Left lung (tissue), 10 donors: Measurements from ENCODE around the gene STOX2. TPM values are rescaled to one million over a fixed set of nuclear protein-coding genes. Genes with fewer than 3 reads are reported as not detected.
"Not testable (repeated sequence)": the region's sequence is repeated elsewhere in the genome, so short reads cannot be mapped to it uniquely, and the experiment has no call there.

Source experiments
- ATAC-seq: fragments of 200-7000 bp; cut with Tn5 transposase; one replicate; pipeline ENCODE4 v1.9.1; 2020; ENCODE audit warnings: moderate library complexity
- DNase-seq, 4 donors: peaks; one replicate each; pipeline ENCODE4 v3.0.0-alpha.2; 2013 to 2020
- H3K27ac ChIP-seq, 2 donors: fragments of 200-600 bp; sonication (generic) in 1 of 2; one replicate each; pipeline versions ENCODE4 v1.5.0 to v1.8.0; 2020 to 2021
- H3K27me3 ChIP-seq, 2 donors: fragments of 200-600 bp; sonication (generic) in 1 of 2; one replicate each; pipeline versions ENCODE4 v1.5.0 to v1.8.0; 2020 to 2021
- H3K36me3 ChIP-seq, 2 donors: fragments of 200-600 bp; sonication (generic) in 1 of 2; one replicate each; pipeline versions ENCODE4 v1.5.0 to v1.8.0; 2020 to 2021
- H3K4me1 ChIP-seq, 2 donors: fragments of 200-600 bp; one replicate each; pipeline ENCODE4 v1.8.0; 2021
- H3K4me3 ChIP-seq, 2 donors: fragments of 200-600 bp; sonication (generic) in 1 of 2; one replicate each; pipeline versions ENCODE4 v1.5.0 to v1.8.0; 2020 to 2021; ENCODE audit warnings: mild to moderate bottlenecking in 1 of 2
- H3K9me3 ChIP-seq, 2 donors: fragments of 200-600 bp; sonication (generic) in 1 of 2; one replicate each; pipeline versions ENCODE4 v1.5.0 to v1.8.0; 2020 to 2021
- CTCF ChIP-seq, 2 donors: fragments of 200-600 bp; sonication (generic) in 1 of 2; IDR thresholded peaks; one replicate each; pipeline versions ENCODE4 v1.5.0 to v1.8.0; 2021; ENCODE audit warnings: antibody characterized with exemption in 2 of 2
- intact Hi-C, 2 donors: fragments of 100-400 bp; cut with DNase I; formaldehyde crosslinking; loops; one replicate each; pipeline versions ENCODE4 v1.11.2 to v1.14.2; 2022
- polyA plus RNA-seq, 6 donors: library from polyadenylated mRNA; unstranded; fragments of 120-200 nt; gene quantifications; one replicate each; pipeline ENCODE4 v1.2.1, GENCODE V29; 2013; ENCODE audit not compliant: insufficient read length in 6 of 6
- total RNA-seq, 2 donors: library from RNA; stranded (reverse); fragmentation: NEBNext Ultra II Directional; extraction: Animal tissue kit (Norgen Biotek cat#: 25700); gene quantifications; one replicate each; pipeline ENCODE4 v1.2.1, GENCODE V29; 2021
- donor health status: DM: no; HTN: yes; CAD: no.
- donor health status: DM: no; HTN: no; CAD: no.

Gene STOX2
- total and polyA plus RNA-seq, 8 donors = 12.4 to 19.5 (median 16.4) TPM

DNA sequence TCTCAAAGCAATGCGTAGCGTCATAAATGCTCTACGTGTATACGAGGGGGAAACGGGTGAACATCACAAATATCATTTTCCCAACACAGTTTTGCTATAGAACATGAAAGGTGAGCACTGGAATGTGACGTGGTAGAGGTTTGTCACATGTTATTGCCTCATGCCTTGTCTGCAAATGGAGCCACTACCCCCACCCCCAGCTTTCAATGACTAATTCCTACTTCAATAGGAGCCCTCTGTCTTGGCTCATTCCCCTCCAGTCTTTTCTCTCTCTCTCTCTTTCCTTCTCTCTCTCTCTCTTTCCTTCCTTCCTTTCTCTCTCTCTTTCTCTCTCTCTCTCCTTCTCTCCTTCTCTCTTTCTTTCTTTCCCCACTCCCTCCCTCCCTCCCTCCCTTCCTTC is 127.0 kb downstream of the STOX2 start:
- intact Hi-C loops = no loop called here
- no peak overlapping the region for H3K27ac ChIP-seq
- no peak for ATAC-seq
- no peak overlapping the region for H3K4me3 ChIP-seq
- H3K36me3 ChIP-seq = no peaks in the 10 kb centered on the region
- no peak for TF ChIP-seq CTCF (IDR thresholded peaks at IDR 0.05)
- peaks cover 0 to 20% of the 10 kb centered on the region in 2 donors for H3K4me1 ChIP-seq
- no peak for DNase-seq
- no peaks in the 10 kb centered on the region for H3K27me3 ChIP-seq
- no peaks in the 10 kb centered on the region for H3K9me3 ChIP-seq

DNA sequence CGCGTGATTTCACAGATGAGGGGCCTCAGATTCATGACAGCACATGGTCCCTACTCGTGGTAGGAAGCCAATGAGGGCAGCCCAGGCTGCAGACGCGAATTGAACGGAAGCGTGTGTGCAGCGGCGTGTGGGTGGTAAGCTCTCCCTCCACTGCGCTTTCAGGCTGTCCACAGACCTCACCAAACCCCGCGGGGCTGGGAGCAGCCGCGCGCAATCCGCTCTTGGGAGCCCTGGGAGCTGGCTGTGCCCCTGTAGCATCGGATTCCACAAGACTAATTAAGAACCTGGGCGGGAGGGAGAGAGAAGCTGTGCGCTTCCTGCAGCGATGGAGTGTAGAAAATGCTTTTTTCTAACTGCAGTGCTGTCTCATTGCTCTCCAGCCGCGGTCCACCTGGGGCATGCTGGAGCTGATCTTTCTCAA is 134.9 kb downstream of the STOX2 start:
- H3K27ac ChIP-seq = no peak overlapping the region
- ATAC-seq (peak; percentile 41), DNase-seq (peak in 1 of 4 donors; percentile 51)
- H3K9me3 ChIP-seq = no peaks in the 10 kb centered on the region
- H3K36me3 ChIP-seq = no peaks in the 10 kb centered on the region
- intact Hi-C loops = no loop called here
- TF ChIP-seq CTCF (IDR thresholded peaks at IDR 0.05) = no peak
- H3K4me1 ChIP-seq = peaks cover 0 to 5% of the 10 kb centered on the region in 2 donors
- H3K4me3 ChIP-seq = no peak overlapping the region
- peaks cover 5 to 17% of the 10 kb centered on the region in 2 donors for H3K27me3 ChIP-seq

GRCh38 chr4:184041156-184041555 is 136.0 kb downstream of the STOX2 start:
- ATAC-seq = no peak
- no peaks in the 10 kb centered on the region for H3K36me3 ChIP-seq
- no peak for DNase-seq
- peaks cover 0 to 12% of the 10 kb centered on the region in 2 donors for H3K9me3 ChIP-seq
- H3K4me3 ChIP-seq = no peak overlapping the region
- intact Hi-C loops = no loop called here
- TF ChIP-seq CTCF (IDR thresholded peaks at IDR 0.05) = no peak
- peaks cover 5 to 17% of the 10 kb centered on the region in 2 donors for H3K27me3 ChIP-seq
- peaks cover 0 to 5% of the 10 kb centered on the region in 2 donors for H3K4me1 ChIP-seq
- no peak overlapping the region for H3K27ac ChIP-seq

DNA sequence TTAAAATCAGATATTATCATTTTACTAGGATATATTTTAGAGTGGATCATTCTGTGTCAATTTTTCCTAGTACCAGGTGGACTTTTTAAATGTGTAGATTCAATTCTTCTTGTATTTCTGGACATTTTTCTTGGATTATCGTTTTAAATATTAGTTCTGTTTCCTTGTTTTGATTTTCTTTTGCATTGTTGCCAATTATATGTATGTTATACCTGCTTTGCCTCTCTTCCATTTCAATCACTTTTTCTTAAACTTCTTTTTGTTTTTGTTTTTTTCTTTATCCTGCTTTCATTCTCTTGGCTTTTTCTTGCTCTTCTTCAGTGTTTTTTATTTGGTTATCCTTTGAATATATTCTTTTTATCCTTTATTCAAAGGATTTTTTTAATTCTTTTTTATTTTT is 141.0 kb downstream of the STOX2 start:
- no peak for TF ChIP-seq CTCF (IDR thresholded peaks at IDR 0.05)
- DNase-seq = no peak
- Histone ChIP-seq H3K27me3 (no peaks in the 10 kb centered on the region), H3K27ac (no peak overlapping the region), H3K4me3 (no peak overlapping the region), H3K36me3 (no peaks in the 10 kb centered on the region), H3K4me1 (no peaks in the 10 kb centered on the region), H3K9me3 (peaks cover 0 to 26% of the 10 kb centered on the region in 2 donors)
- intact Hi-C loops = no loop called here
- ATAC-seq = no peak

- H3K4me3 ChIP-seq, DNase-seq, ATAC-seq, H3K27ac ChIP-seq, H3K4me1 ChIP-seq, intact Hi-C loops, H3K36me3 ChIP-seq, H3K27me3 ChIP-seq: not testable (repeated sequence)
- peaks cover 0 to 17% of the 10 kb centered on the region in 2 donors for H3K9me3 ChIP-seq
Measured at GRCh38 chr4:184051262-184051661, 146.2 kb downstream of the STOX2 start.

DNA sequence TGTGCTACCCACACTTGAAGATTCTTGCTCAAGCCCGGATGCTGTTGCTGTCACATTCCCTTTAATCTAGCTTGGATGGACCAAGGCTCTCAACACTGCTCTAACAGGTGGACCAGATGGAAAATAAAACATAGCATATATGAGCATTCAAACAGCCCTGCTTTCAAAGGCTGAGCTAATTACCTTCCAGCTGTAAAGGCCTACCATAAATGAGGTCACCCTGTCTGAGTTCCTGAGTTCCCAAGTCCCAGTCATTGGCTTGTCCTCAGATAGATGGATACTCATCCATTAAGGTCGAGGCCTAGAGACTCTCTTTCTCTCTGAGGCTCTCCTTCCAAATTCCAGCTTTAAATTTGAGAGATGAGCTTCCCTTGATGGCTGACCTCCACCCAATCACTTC is 147.5 kb downstream of the STOX2 start:
- TF ChIP-seq CTCF (IDR thresholded peaks at IDR 0.05) = no peak
- intact Hi-C loops = no loop called here
- ATAC-seq = no peak

More for the DNA sequence above, 147.5 kb downstream of the STOX2 start:
- DNase-seq = no peak
- Histone ChIP-seq H3K4me1 (no peaks in the 10 kb centered on the region), H3K4me3 (no peak overlapping the region), H3K27ac (no peak overlapping the region), H3K36me3 (no peaks in the 10 kb centered on the region), H3K27me3 (no peaks in the 10 kb centered on the region), H3K9me3 (peaks cover 0 to 4% of the 10 kb centered on the region in 2 donors)
